Measurements from ENCODE around the gene HEPN1.

GRCh38 chr11:124892146-124892545, 26.9 kb upstream of the HEPN1 start:
- TF ChIP-seq GATA2 (IDR thresholded peaks at IDR 0.05; ENCODE audit: low read depth, low read length) (no peak), GATA3 (IDR thresholded peaks at IDR 0.05; ENCODE audit: low read depth, low read length) (no peak)

Measured in SH-SY5Y (cell line).